IMR-90 (cell line): ENCODE data around the gene CHI3L1. TPM values are rescaled to one million over a fixed set of nuclear protein-coding genes. Genes with fewer than 3 reads are reported as not detected.

Source experiments
- ATAC-seq: fragments of 200-7000 bp; cut with Tn5 transposase; 2 replicates; pipeline ENCODE4 v1.9.1; 2020; ENCODE audit warnings: low read depth, mild to moderate bottlenecking, moderate library complexity
- BruUV-seq: library from RNA; stranded (reverse); fragments of 400-500 nt; replicated peaks from 2 replicates; lab custom pipeline; 2021; lab: Mats Ljungman, UMichigan
- CTCF ChIA-PET: fragments of 300-600 bp; formaldehyde crosslinking; extraction: SDS; loops from one replicate; lab custom pipeline; 2021; ENCODE audit warnings: antibody characterized with exemption; lab: Yijun Ruan, JAX
- POLR2A ChIA-PET: fragments of 300-600 bp; sonication (Branson Sonifier 250); formaldehyde crosslinking; loops from one replicate; lab custom pipeline; 2022; ENCODE audit warnings: antibody characterized with exemption; ENCODE audit not compliant: unreplicated experiment; lab: Charles Lee
- DNase-seq: peaks from one replicate; pipeline ENCODE4 v3.0.0; 2013
- H2AFZ ChIP-seq: replicated peaks from 2 replicates; pipeline ENCODE3; 2013; ENCODE audit warnings: low read length, mild to moderate bottlenecking; ENCODE audit not compliant: poor library complexity
- H2AK5ac ChIP-seq: 2 replicates; pipeline ENCODE4 v1.6.1; 2013; ENCODE audit warnings: low read depth, low read length, inconsistent platforms
- H2AK9ac ChIP-seq: replicated peaks from 2 replicates; pipeline ENCODE3; 2013; ENCODE audit warnings: mild to moderate bottlenecking, low read depth, low read length, moderate library complexity; ENCODE audit not compliant: poor library complexity
- H2BK120ac ChIP-seq: 2 replicates; pipeline ENCODE4 v1.6.1; 2013; ENCODE audit warnings: low read depth, low read length, inconsistent platforms
- H2BK15ac ChIP-seq: 3 replicates; pipeline ENCODE4 v1.6.1; 2013; ENCODE audit warnings: low read depth, low read length, inconsistent platforms
- H2BK20ac ChIP-seq: 2 replicates; pipeline ENCODE4 v1.6.1; 2013; ENCODE audit warnings: low read depth, mild to moderate bottlenecking, inconsistent platforms, low read length, moderate library complexity
- H2BK5ac ChIP-seq: 2 replicates; pipeline ENCODE4 v1.6.1; 2013; ENCODE audit warnings: mild to moderate bottlenecking, low read depth, low read length, inconsistent platforms; ENCODE audit not compliant: poor library complexity, severe bottlenecking
- H3K14ac ChIP-seq: replicated peaks from 2 replicates; pipeline ENCODE4 v1.6.1; 2013; ENCODE audit warnings: low read depth, low read length, inconsistent platforms
- H3K18ac ChIP-seq: 2 replicates; pipeline ENCODE4 v1.6.1; 2013; ENCODE audit warnings: low read depth, low read length, control low read depth
- H3K23ac ChIP-seq: 2 replicates; pipeline ENCODE4 v1.6.1; 2013; ENCODE audit warnings: low read depth, low read length, inconsistent platforms
- H3K27ac ChIP-seq: 2 replicates; pipeline ENCODE4 v1.5.1; 2013; ENCODE audit warnings: mild to moderate bottlenecking, control low read depth, low read length; ENCODE audit not compliant: insufficient read depth
- H3K27me3 ChIP-seq: 2 replicates; pipeline ENCODE4 v1.6.1; 2013; ENCODE audit warnings: low read length; ENCODE audit not compliant: control insufficient read depth, insufficient read depth
- H3K36me3 ChIP-seq: 2 replicates; pipeline ENCODE4 v1.6.1; 2013; ENCODE audit warnings: low read length, mixed read lengths; ENCODE audit not compliant: control insufficient read depth, insufficient read depth
- H3K4ac ChIP-seq: 2 replicates; pipeline ENCODE4 v1.6.1; 2013; ENCODE audit warnings: low read depth, low read length, inconsistent platforms
- H3K4me1 ChIP-seq: 2 replicates; pipeline ENCODE4 v1.6.1; 2013; ENCODE audit warnings: low read length, mixed read lengths; ENCODE audit not compliant: control insufficient read depth, insufficient read depth
- H3K4me2 ChIP-seq: 2 replicates; pipeline ENCODE4 v1.6.1; 2013; ENCODE audit warnings: low read depth, mild to moderate bottlenecking, control low read depth, low read length, moderate library complexity
- H3K4me3 ChIP-seq: 2 replicates; pipeline ENCODE4 v1.5.1; 2013; ENCODE audit warnings: low read depth, mild to moderate bottlenecking, control low read depth, low read length, moderate library complexity; ENCODE audit not compliant: insufficient read depth
- H3K56ac ChIP-seq: 2 replicates; pipeline ENCODE4 v1.6.1; 2013; ENCODE audit warnings: low read length, inconsistent platforms; ENCODE audit not compliant: insufficient read depth; ENCODE audit errors: extremely low read depth
- H3K79me1 ChIP-seq, 2 experiments: 2 replicates each; pipeline ENCODE4 v1.6.1; 2013; ENCODE audit warnings: low read length in 2 of 2, inconsistent platforms in 1 of 2, low read depth in 1 of 2
- H3K9ac ChIP-seq: 2 replicates; pipeline ENCODE4 v1.6.1; 2013; ENCODE audit warnings: low read depth, low read length, control low read depth
- H3K9me1 ChIP-seq: 2 replicates; pipeline ENCODE4 v1.6.1; 2013; ENCODE audit warnings: low read length, inconsistent platforms; ENCODE audit not compliant: insufficient read depth
- H3K9me3 ChIP-seq: 2 replicates; pipeline ENCODE4 v1.6.1; 2013; ENCODE audit warnings: low read length; ENCODE audit not compliant: control insufficient read depth, insufficient read depth
- H4K20me1 ChIP-seq: 2 replicates; pipeline ENCODE4 v1.6.1; 2013; ENCODE audit warnings: low read length, inconsistent platforms; ENCODE audit not compliant: insufficient read depth
- H4K5ac ChIP-seq: 2 replicates; pipeline ENCODE4 v1.6.1; 2013; ENCODE audit warnings: mild to moderate bottlenecking, low read depth, low read length, control low read depth
- H4K8ac ChIP-seq, 2 experiments: 2 replicates each; pipeline ENCODE4 v1.6.1; 2013; ENCODE audit warnings: low read depth in 2 of 2, low read length in 2 of 2, control low read depth in 1 of 2, inconsistent platforms in 1 of 2
- H4K91ac ChIP-seq: 2 replicates; pipeline ENCODE4 v1.6.1; 2013; ENCODE audit warnings: low read depth, low read length, inconsistent platforms; ENCODE audit not compliant: insufficient read depth
- BHLHE40 ChIP-seq: fragments of 150-350 bp; IDR thresholded peaks from 2 replicates; pipeline ENCODE4 v1.6.1; 2016; ENCODE audit warnings: mild to moderate bottlenecking, low read depth, low read length
- CEBPB ChIP-seq: IDR thresholded peaks from 2 replicates; pipeline ENCODE4 v1.6.1; 2012; ENCODE audit warnings: low read depth, low read length, improper control_type of control experiment
- FOS ChIP-seq: fragments of 150-350 bp; IDR thresholded peaks from 2 replicates; pipeline ENCODE4 v1.6.1; 2016; ENCODE audit warnings: low read depth, low read length
- MAFK ChIP-seq: IDR thresholded peaks from 2 replicates; pipeline ENCODE4 v1.6.1; 2012; ENCODE audit warnings: low read depth, low read length, improper control_type of control experiment
- POLR2A ChIP-seq: IDR thresholded peaks from 2 replicates; pipeline ENCODE4 v1.6.1; 2012; ENCODE audit warnings: mild to moderate bottlenecking, low read depth, low read length
- SMC3 ChIP-seq: fragments of 150-350 bp; IDR thresholded peaks from 2 replicates; pipeline ENCODE4 v1.6.1; 2016; ENCODE audit warnings: low read depth, mild to moderate bottlenecking, antibody characterized with exemption, low read length, moderate library complexity
- WGBS, 2 experiments: methylation state at CpG; one replicate each; pipeline versions ENCODE4 v1.1.5 to v1.1.7; 2013; ENCODE audit warnings: missing lambda C conversion rate in 2 of 2; ENCODE audit not compliant: insufficient read length in 1 of 2; ENCODE audit errors: extremely low coverage in 2 of 2; 5-methylcytosine and 5-hydroxymethylcytosine counted together
- dilution Hi-C: fragments of 300-500 bp; cut with HindIII; formaldehyde crosslinking; loops from one replicate; pipeline ENCODE4 v1.14.3; 2018; ENCODE audit warnings: low sequenced_read_pairs; ENCODE audit not compliant: unreplicated experiment
- in situ Hi-C: fragments of 300-500 bp; cut with MboI; formaldehyde crosslinking; loops from 3 replicates; pipeline ENCODE4 v1.14.3; 2019; ENCODE audit warnings: low sequenced_read_pairs, inconsistent platforms, mixed read lengths
- intact Hi-C: fragments of 100-400 bp; cut with micrococcal nuclease; formaldehyde crosslinking; loops from 2 replicates; pipeline ENCODE4 v1.10.0; 2022
- polyA plus RNA-seq, 3 experiments: library from polyadenylated mRNA; depleted of rRNA; stranded (reverse); fragments of >200 nt; gene quantifications; 2 replicates each; pipeline ENCODE4 v1.2.3, GENCODE V29; 2012; ENCODE audit warnings: low replicate concordance in 1 of 3
- total RNA-seq: library from RNA; depleted of rRNA; stranded (reverse); fragments of >200 nt; gene quantifications from 2 replicates; pipeline ENCODE4 v1.2.3, GENCODE V29; 2012

The CHI3L1 gene
- total and polyA plus RNA-seq, 2 of the 4 experiments (the other 2 are of a cell fraction), result 0.17 TPM; not detected in 1

DNA sequence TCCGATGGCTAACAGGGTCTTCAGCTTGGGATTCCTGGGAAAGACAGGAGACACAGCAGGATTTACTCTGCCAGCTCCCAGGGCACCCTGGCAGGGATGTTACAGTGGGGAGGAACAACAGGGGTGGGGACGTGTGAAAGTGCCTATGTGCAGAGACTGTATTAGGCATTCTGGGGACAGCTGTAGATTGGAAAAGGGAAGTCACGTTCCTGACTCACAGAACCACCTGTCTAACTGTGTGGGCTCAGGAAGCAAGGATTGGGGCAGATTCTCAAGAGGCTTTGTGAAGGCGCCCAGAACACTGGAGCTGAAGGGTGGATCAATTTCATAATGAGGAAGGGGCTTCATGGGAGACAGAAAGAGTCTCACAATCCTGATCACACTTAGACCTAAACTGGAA lies 38.6 kb upstream of the CHI3L1 start:
- Histone ChIP-seq H4K20me1 (no peaks in the 10 kb centered on the region), H3K27ac (no peak overlapping the region), H2BK120ac (no peak overlapping the region), H3K4me3 (no peak overlapping the region), H4K91ac (no peak overlapping the region), H2AFZ (no peak overlapping the region), H3K4me2 (no peak overlapping the region), H2BK15ac (no peak overlapping the region), H2BK5ac (no peak overlapping the region), H3K14ac (no peak overlapping the region), H3K4ac (no peak overlapping the region), H3K27me3 (peaks cover 77% of the 10 kb centered on the region), H2BK20ac (no peak overlapping the region), H3K56ac (no peak overlapping the region), H3K9me1 (no peaks in the 10 kb centered on the region), H3K9ac (no peak overlapping the region), H3K4me1 (no peaks in the 10 kb centered on the region), H2AK5ac (no peak overlapping the region), H3K9me3 (no peaks in the 10 kb centered on the region), H4K5ac (no peak overlapping the region), H4K8ac (no peak overlapping the region), H3K18ac (no peak overlapping the region), H3K36me3 (no peaks in the 10 kb centered on the region), H2AK9ac (no peak overlapping the region), H3K79me1 (no peaks in the 10 kb centered on the region), H3K23ac (no peak overlapping the region)
- TF ChIP-seq FOS (no peak), POLR2A (no peak), MAFK (no peak), BHLHE40 (no peak), CEBPB (no peak), SMC3 (no peak)
- in situ Hi-C loops (no loop called here), dilution Hi-C loops (no loop called here), intact Hi-C loops (no loop called here)
- ATAC-seq, result no peak
- no peak for DNase-seq
- ChIA-PET POLR2A (no interaction called here), CTCF (interaction anchor here (0.6 to 1.3 kb wide), 2 partner anchors 15 to 42 kb away, joined by 3 to 5 read pairs; no protein-coding TSS in a partner anchor)
- no TSS peak for BruUV-seq
- 56% methylated on average over 2 of the region's 4 CpGs; no CpG with 5 or more reads in 1 of the 2 experiments for WGBS, 2 experiments
